ENCODE measurements around the gene RBMS3. TPM values are rescaled to one million over a fixed set of nuclear protein-coding genes. Genes with fewer than 3 reads are reported as not detected.

Gene RBMS3
- total RNA-seq, 1 experiment from 2014 or later = 8.7 TPM

DNA sequence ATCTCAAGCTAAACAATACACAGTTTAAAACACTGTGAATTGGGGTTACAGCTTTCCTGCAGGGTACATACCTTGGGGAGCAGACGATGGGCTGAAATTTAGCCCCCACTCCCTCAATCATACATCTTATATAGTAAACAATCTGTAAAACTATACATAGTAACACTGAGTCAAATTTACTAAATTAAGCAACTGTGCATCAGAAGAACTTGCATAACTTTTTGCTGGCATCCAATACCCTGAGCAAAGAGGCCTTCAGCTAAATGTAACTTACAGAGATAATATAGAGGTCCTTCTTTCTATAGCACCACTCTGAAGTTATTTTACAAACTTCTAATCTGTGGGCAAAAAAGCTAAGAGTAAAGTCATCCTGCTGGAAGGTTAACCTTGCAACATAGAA is 721.9 kb downstream of the RBMS3 start:
- ChIA-PET POLR2A (no interaction called here), CTCF (interaction anchor here (0.5 kb wide), 1 partner anchor 455 kb away, joined by 4 read pairs; no protein-coding TSS in a partner anchor)
- DNase-seq (ENCODE audit: low spot score) = no peak
- TF ChIP-seq JUN (CRISPR knock-in tag; IDR thresholded peaks at IDR 0.05) = no peak
- no peak for TF ChIP-seq ZNF425 (CRISPR knock-in tag; conservative IDR thresholded peaks at IDR 0.05)
- TF ChIP-seq FOXJ3 (CRISPR knock-in tag; IDR thresholded peaks at IDR 0.05; ENCODE audit: borderline replicate concordance) = no peak
- no peak for TF ChIP-seq ZNF416 (CRISPR knock-in tag; IDR thresholded peaks at IDR 0.05)
- TF ChIP-seq, protein P1, sequence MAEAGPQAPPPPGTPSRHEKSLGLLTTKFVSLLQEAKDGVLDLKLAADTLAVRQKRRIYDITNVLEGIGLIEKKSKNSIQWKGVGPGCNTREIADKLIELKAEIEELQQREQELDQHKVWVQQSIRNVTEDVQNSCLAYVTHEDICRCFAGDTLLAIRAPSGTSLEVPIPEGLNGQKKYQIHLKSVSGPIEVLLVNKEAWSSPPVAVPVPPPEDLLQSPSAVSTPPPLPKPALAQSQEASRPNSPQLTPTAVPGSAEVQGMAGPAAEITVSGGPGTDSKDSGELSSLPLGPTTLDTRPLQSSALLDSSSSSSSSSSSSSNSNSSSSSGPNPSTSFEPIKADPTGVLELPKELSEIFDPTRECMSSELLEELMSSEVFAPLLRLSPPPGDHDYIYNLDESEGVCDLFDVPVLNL (CRISPR knock-in tag; IDR thresholded peaks at IDR 0.05; ENCODE audit: borderline replicate concordance, low read depth) = no peak
- TF ChIP-seq SP1 (CRISPR knock-in tag; conservative IDR thresholded peaks at IDR 0.05) = no peak
- Mint-ChIP-seq H3K27me3 (ENCODE audit: low read depth) (no peaks in the 10 kb centered on the region; the same call in 1 of the 2 replicates), H3K36me3 (peaks cover 4% of the 10 kb centered on the region; the same call in 1 of the 2 replicates), H3K4me1 (peaks cover 37% of the 10 kb centered on the region), H3K9me3 (peaks cover 12% of the 10 kb centered on the region; the same call in 1 of the 2 replicates), H3K27ac (no peak overlapping the region), H3K4me3 (no peak overlapping the region)
- no peak for ATAC-seq

- Mint-ChIP-seq H3K9me3 (peaks cover 8% of the 10 kb centered on the region; the same call in 1 of the 2 replicates), H3K4me3 (no peak overlapping the region), H3K4me1 (peaks cover 37% of the 10 kb centered on the region), H3K27me3 (ENCODE audit: low read depth) (no peaks in the 10 kb centered on the region; the same call in 1 of the 2 replicates), H3K36me3 (peaks cover 4% of the 10 kb centered on the region; the same call in 1 of the 2 replicates), H3K27ac (no peak overlapping the region)
- DNase-seq (ENCODE audit: low spot score) (no peak), ATAC-seq (no peak)
- POLR2A ChIA-PET = no interaction called here
- CTCF ChIA-PET = interaction anchor here (1.1 kb wide), 1 partner anchor 1087 kb away, joined by 3 read pairs; no protein-coding TSS in a partner anchor
- TF ChIP-seq USF1 (CRISPR knock-in tag; IDR thresholded peaks at IDR 0.05) (no peak), NFYB (CRISPR knock-in tag; conservative IDR thresholded peaks at IDR 0.05; ENCODE audit: low read depth) (no peak), TCF7 (CRISPR knock-in tag; IDR thresholded peaks at IDR 0.05; ENCODE audit: low read depth) (no peak), TP53 (CRISPR knock-in tag; IDR thresholded peaks at IDR 0.05) (no peak), GTF2I (CRISPR knock-in tag; conservative IDR thresholded peaks at IDR 0.05) (no peak), ZNF512 (CRISPR knock-in tag; IDR thresholded peaks at IDR 0.05; ENCODE audit: borderline replicate concordance) (no peak), ZNF138 (CRISPR knock-in tag; conservative IDR thresholded peaks at IDR 0.05) (no peak), FOXJ3 (CRISPR knock-in tag; IDR thresholded peaks at IDR 0.05; ENCODE audit: borderline replicate concordance) (no peak), ZNF121 (CRISPR knock-in tag; IDR thresholded peaks at IDR 0.05) (no peak), ZNF232 (CRISPR knock-in tag; IDR thresholded peaks at IDR 0.05) (no peak), CBFB (CRISPR knock-in tag; IDR thresholded peaks at IDR 0.05; ENCODE audit: low read depth) (no peak), MXD4 (CRISPR knock-in tag; IDR thresholded peaks at IDR 0.05; ENCODE audit: borderline replicate concordance) (no peak)
- TF ChIP-seq, protein P2, sequence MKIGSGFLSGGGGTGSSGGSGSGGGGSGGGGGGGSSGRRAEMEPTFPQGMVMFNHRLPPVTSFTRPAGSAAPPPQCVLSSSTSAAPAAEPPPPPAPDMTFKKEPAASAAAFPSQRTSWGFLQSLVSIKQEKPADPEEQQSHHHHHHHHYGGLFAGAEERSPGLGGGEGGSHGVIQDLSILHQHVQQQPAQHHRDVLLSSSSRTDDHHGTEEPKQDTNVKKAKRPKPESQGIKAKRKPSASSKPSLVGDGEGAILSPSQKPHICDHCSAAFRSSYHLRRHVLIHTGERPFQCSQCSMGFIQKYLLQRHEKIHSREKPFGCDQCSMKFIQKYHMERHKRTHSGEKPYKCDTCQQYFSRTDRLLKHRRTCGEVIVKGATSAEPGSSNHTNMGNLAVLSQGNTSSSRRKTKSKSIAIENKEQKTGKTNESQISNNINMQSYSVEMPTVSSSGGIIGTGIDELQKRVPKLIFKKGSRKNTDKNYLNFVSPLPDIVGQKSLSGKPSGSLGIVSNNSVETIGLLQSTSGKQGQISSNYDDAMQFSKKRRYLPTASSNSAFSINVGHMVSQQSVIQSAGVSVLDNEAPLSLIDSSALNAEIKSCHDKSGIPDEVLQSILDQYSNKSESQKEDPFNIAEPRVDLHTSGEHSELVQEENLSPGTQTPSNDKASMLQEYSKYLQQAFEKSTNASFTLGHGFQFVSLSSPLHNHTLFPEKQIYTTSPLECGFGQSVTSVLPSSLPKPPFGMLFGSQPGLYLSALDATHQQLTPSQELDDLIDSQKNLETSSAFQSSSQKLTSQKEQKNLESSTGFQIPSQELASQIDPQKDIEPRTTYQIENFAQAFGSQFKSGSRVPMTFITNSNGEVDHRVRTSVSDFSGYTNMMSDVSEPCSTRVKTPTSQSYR (CRISPR knock-in tag; IDR thresholded peaks at IDR 0.05) = no peak
- TF ChIP-seq, protein P3, sequence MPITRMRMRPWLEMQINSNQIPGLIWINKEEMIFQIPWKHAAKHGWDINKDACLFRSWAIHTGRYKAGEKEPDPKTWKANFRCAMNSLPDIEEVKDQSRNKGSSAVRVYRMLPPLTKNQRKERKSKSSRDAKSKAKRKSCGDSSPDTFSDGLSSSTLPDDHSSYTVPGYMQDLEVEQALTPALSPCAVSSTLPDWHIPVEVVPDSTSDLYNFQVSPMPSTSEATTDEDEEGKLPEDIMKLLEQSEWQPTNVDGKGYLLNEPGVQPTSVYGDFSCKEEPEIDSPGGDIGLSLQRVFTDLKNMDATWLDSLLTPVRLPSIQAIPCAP (CRISPR knock-in tag; IDR thresholded peaks at IDR 0.05) = no peak
Observed at GRCh38 chr3:30003741-30004140, 722.9 kb downstream of the RBMS3 start.

Data from WTC11 (cell line).